SU-DHL-6 (cell line): ENCODE data around the gene HOXA9.

ENCODE experiments used
- H2AFZ ChIP-seq: fragments of 200-600 bp; sonication (generic); 2 replicates; pipeline ENCODE4 v1.6.1; 2014; ENCODE audit warnings: low read depth, mild to moderate bottlenecking, moderate library complexity, mixed read lengths, antibody characterized with exemption, low read length; ENCODE audit not compliant: severe bottlenecking
- H3F3A ChIP-seq: fragments of 200-600 bp; shearing (Covaris generic); 2 replicates; pipeline ENCODE4 v1.6.0; 2016; ENCODE audit warnings: antibody characterized with exemption, mild to moderate bottlenecking; ENCODE audit not compliant: insufficient read depth
- H3K27ac ChIP-seq: fragments of 200-600 bp; sonication (generic); 2 replicates; pipeline ENCODE4 v1.5.1; 2016; ENCODE audit warnings: low read depth, mild to moderate bottlenecking, low read length, moderate library complexity, mixed read lengths
- H3K27me3 ChIP-seq: fragments of 200-600 bp; sonication (generic), shearing (Covaris generic); 2 replicates; pipeline ENCODE4 v1.6.0; 2014; ENCODE audit warnings: mild to moderate bottlenecking, low read length
- H3K36me3 ChIP-seq: fragments of 200-600 bp; sonication (generic); 2 replicates; pipeline ENCODE4 v1.6.1; 2014; ENCODE audit warnings: mild to moderate bottlenecking, low read length, mixed read lengths
- H3K4me2 ChIP-seq: fragments of 300-600, 200-600 bp; shearing (Covaris generic), sonication (generic); 2 replicates; pipeline ENCODE4 v1.6.0; 2014; ENCODE audit warnings: low read length, low read depth, mild to moderate bottlenecking; ENCODE audit not compliant: poor library complexity, severe bottlenecking
- H3K4me3 ChIP-seq: fragments of 200-600 bp; sonication (generic); 2 replicates; pipeline ENCODE4 v1.5.1; 2014; ENCODE audit warnings: antibody characterized with exemption, low read length, mild to moderate bottlenecking, mixed read lengths; ENCODE audit not compliant: insufficient read depth, poor library complexity, severe bottlenecking
- H3K79me2 ChIP-seq: fragments of 200-600 bp; sonication (generic); 2 replicates; pipeline ENCODE4 v1.6.1; 2014; ENCODE audit warnings: mild to moderate bottlenecking, low read length, moderate library complexity; ENCODE audit not compliant: insufficient read depth
- H3K9ac ChIP-seq: fragments of 200-600 bp; sonication (generic); 2 replicates; pipeline ENCODE4 v1.7.0; 2014; ENCODE audit warnings: mild to moderate bottlenecking, low read length
- H3K9me2 ChIP-seq: fragments of 200-600 bp; sonication (generic); replicated peaks from 2 replicates; pipeline ENCODE4 v1.6.1; 2014; ENCODE audit warnings: low read length; ENCODE audit not compliant: insufficient read depth
- H3K9me3 ChIP-seq: fragments of 200-600 bp; sonication (generic); 2 replicates; pipeline ENCODE4 v1.6.1; 2014; ENCODE audit warnings: low read length, mixed read lengths; ENCODE audit not compliant: insufficient read depth
- H4K20me1 ChIP-seq: fragments of 200-600 bp; sonication (generic); 2 replicates; pipeline ENCODE4 v1.6.1; 2014; ENCODE audit warnings: low read depth, mild to moderate bottlenecking, antibody characterized with exemption, low read length, moderate library complexity, mixed read lengths
- EZH2phosphoT487 ChIP-seq: fragments of 200-600 bp; sonication (generic), shearing (Covaris generic); conservative IDR thresholded peaks from 2 replicates; pipeline ENCODE4 v1.6.1; 2018; ENCODE audit warnings: mild to moderate bottlenecking, antibody characterized with exemption, low read length, moderate library complexity, mixed read lengths
- TF ChIP-seq, protein P1 (sequence below): fragments of 200-600 bp; sonication (generic); IDR thresholded peaks from one replicate; pipeline ENCODE4 v1.5.1; 2017; ENCODE audit warnings: antibody characterized with exemption, mild to moderate bottlenecking, low read length, moderate library complexity; ENCODE audit not compliant: insufficient read depth, poor library complexity, severe bottlenecking

The HOXA9 gene

DNA sequence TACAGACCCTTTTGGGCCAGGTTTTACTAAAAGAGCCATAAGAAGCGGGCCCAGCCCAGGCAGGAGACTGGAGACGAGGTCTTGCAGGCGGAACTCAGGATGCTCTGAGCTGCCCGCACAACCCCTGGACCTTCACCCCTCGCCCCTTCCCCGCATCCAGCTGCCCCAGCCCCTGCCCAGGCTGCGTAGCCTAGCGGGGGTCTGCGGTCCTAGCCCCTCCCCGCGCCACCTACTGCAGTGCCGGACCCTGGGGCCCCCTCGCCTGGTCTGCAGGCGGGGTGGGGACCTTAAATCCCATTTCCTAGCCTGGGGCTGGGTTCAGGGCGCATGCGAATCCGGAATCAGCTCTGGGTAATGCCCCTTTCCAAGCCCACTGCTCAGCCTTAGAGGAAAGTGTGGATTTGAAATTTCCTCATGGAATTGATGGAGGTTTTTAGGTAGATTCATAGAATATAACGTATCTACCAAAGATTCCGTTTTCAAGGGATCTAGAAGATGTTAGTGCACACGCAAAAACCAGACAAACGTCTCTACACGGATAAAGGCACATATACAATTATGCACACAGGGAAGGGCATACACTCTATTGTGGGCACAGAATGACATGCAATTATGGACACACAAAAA is 12.4 kb downstream of the HOXA9 start:
- Histone ChIP-seq H4K20me1 (no peaks in the 10 kb centered on the region), H3K9me2 (no peaks in the 10 kb centered on the region), H2AFZ (no peak overlapping the region), H3K9ac (no peak overlapping the region), H3K9me3 (no peaks in the 10 kb centered on the region), H3K36me3 (0 out of 2 replicates have a peak, but pooled peaks cover 4% of the 10 kb centered on the region), H3K79me2 (peaks cover 19% of the 10 kb centered on the region; the same call in 1 of the 2 replicates), H3K4me3 (no peak overlapping the region), H3K4me2 (no peak overlapping the region), H3K27ac (no peak overlapping the region), H3K27me3 (no peaks in the 10 kb centered on the region), H3F3A (peaks cover 8% of the 10 kb centered on the region; the same call in 1 of the 2 replicates)
- TF ChIP-seq, protein P1, sequence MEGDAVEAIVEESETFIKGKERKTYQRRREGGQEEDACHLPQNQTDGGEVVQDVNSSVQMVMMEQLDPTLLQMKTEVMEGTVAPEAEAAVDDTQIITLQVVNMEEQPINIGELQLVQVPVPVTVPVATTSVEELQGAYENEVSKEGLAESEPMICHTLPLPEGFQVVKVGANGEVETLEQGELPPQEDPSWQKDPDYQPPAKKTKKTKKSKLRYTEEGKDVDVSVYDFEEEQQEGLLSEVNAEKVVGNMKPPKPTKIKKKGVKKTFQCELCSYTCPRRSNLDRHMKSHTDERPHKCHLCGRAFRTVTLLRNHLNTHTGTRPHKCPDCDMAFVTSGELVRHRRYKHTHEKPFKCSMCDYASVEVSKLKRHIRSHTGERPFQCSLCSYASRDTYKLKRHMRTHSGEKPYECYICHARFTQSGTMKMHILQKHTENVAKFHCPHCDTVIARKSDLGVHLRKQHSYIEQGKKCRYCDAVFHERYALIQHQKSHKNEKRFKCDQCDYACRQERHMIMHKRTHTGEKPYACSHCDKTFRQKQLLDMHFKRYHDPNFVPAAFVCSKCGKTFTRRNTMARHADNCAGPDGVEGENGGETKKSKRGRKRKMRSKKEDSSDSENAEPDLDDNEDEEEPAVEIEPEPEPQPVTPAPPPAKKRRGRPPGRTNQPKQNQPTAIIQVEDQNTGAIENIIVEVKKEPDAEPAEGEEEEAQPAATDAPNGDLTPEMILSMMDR = no peak
- no peak for TF ChIP-seq EZH2phosphoT487

DNA sequence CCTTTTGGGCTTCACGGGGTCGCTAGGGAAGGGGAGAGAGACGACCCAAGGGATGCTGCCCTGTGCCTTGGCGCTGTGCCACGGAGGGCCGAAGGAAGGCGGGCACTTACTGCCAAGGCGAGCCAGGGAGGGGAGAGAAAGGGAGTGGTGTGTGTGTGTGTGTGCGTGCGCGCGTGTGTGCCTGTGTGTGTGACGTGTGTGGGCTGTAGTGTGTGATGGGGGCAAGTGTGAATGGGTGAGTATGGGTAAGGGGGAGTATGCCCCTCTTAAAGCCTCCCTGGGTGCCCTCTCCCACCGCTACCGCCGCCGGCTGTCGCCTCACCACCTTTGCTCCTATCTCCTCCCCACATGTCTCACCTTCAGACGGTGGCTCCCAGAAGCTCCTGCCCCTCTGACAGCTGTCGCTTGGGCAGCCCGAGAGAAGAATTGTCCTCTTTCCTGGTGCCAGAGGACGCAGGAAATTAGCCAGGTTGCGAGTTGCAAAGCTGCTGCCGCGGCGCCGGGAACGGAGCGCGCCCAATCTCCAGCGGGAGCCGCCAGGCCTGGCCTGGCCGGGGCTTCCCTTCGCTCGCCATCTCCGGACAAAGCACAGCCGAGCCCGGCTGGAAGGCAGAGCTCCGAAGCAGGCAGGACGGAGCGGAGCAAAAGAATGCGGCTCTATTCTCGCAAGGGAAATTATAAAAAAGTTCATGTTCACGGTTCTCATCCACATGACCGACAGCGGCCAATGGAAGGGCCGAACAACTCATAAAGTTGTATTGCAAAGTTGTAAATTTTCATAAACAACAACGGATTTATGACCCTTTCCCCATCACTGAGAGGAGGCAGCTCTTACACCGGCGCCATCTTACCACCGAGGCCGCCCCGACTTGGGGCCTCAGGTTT is 13.2 kb downstream of the HOXA9 start, which contains the start of gene HOXA3:
HOXA3 (minus strand) TSS at position 653 of the 885 bp plus-strand sequence. CDS start 41,943 bp downstream, outside the sequence.
- peaks cover 19% of the 10 kb centered on the region; the same call in 1 of the 2 replicates for H3K79me2 ChIP-seq
- H3K36me3 ChIP-seq = 0 out of 2 replicates have a peak, but pooled peaks cover 4% of the 10 kb centered on the region
- no peak for TF ChIP-seq EZH2phosphoT487
- TF ChIP-seq, protein P1 = no peak
- no peak within 1 kb of the TSS for H3K27ac ChIP-seq
- peak within 1 kb of the TSS; percentile 62 for H3K4me3 ChIP-seq
- no peaks in the 10 kb centered on the region for H3K27me3 ChIP-seq
- no peaks in the 10 kb centered on the region for H3K9me2 ChIP-seq
- no peaks in the 10 kb centered on the region for H4K20me1 ChIP-seq
- peak within 1 kb of the TSS; percentile 75 for H3K9ac ChIP-seq
- no peaks in the 10 kb centered on the region for H3K9me3 ChIP-seq
- H2AFZ ChIP-seq = peak within 1 kb of the TSS; percentile 93
- peak within 1 kb of the TSS; percentile 73 for H3K4me2 ChIP-seq
- H3F3A ChIP-seq = peaks cover 6% of the 10 kb centered on the region; the same call in 1 of the 2 replicates

DNA sequence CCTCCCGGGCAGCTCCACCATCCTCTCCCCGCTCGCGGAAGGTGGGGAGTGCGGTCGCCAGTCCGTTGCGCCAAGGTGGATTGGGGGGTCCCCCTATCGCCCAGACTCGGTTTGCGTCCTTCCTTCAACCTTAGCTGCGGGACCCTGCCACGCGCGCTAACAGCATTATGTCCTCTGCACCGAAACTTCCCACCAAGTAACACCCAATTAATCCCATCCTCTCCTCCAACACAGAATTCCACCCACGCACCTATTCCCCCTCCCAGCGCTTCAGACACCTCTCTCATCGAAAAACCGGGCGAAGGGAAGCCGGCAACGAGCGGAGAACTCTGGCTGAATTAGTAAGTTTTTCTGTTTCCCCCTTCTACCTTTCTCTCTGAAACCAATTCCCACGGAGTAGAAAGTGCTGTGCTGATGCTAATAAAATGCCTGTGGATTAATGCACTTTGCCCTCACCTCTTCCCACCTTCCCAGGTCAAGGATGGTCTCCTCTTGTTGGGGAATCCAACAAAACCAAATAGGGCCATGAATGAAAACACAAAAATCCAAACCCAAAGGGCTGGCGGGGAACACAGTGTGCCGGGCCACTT is 13.9 kb downstream of the HOXA9 start:
- H3K27me3 ChIP-seq = no peaks in the 10 kb centered on the region
- 0 out of 2 replicates have a peak, but pooled peaks cover 4% of the 10 kb centered on the region for H3K36me3 ChIP-seq
- H3K9me3 ChIP-seq = no peaks in the 10 kb centered on the region
- peak overlapping the region; percentile 75 for H3K9ac ChIP-seq
- peak overlapping the region; percentile 62 for H3K4me3 ChIP-seq
- H3K79me2 ChIP-seq = peaks cover 19% of the 10 kb centered on the region; the same call in 1 of the 2 replicates
- H3F3A ChIP-seq = peaks cover 4% of the 10 kb centered on the region; the same call in 1 of the 2 replicates
- H3K4me2 ChIP-seq = peak overlapping the region; percentile 73
- H3K27ac ChIP-seq = no peak overlapping the region
- peak overlapping the region; percentile 93 for H2AFZ ChIP-seq
- H3K9me2 ChIP-seq = no peaks in the 10 kb centered on the region
- TF ChIP-seq, protein P1 = no peak
- no peak for TF ChIP-seq EZH2phosphoT487
- no peaks in the 10 kb centered on the region for H4K20me1 ChIP-seq
